Stimulated activated CD4-positive, alpha-beta T cell treated with anti-CD3 and anti-CD28 coated beads, Interleukin-4, amount 100 ng/mL, for 4 hours (primary cell): ENCODE results near the gene ZNF79.
A peak's percentile ranks its signal among the peaks of the same experiment; 100 is the strongest.

Source experiments
- DNase-seq, 2 experiments: peaks; one replicate each; pipeline ENCODE4 v3.0.0-alpha.2; 2020

The ZNF79 gene

GRCh38 chr9:127430415-127430814 is 6.2 kb downstream of the ZNF79 start:
- no peak for DNase-seq

DNA sequence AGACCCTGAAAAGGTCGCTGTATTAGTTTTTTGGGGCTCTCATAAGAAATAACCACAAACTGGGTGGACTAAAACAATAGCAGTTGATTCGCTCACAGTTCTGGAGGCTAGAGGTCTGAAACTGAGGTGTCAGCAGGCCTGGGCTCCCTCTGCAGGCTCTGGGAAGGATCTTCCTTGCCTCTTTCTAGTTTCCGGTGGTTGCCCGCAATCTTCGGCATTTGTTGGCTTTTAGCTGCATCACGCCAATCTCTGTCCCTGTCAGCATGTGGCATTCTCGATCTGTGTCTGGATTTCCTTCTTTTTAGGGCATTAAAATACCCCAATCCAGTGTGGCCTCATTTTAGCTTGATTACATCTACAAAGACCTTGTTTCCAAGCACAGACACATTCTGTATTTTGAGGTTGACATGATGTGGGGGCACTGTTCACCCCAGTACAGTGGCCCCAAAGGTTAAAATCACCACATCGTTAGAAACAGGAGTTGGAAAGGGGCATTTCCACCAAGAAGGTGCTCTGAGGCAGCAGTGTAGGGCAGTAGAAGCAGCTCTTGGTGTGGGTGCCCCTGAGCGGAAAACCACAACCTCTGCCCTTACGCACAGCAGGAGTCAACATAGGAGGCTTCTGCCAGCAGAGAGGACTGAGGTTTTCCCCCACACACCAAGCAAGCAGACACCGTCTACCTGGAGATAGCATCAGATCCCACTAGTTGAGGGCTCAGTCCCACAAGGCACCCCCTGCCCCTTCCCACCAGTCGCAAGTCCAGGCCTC is 13.5 kb downstream of the ZNF79 start:
- DNase-seq = no peak

- DNase-seq = no peak
These were observed 14.2 kb downstream of the ZNF79 start for GRCh38 chr9:127438394-127438793.

DNA sequence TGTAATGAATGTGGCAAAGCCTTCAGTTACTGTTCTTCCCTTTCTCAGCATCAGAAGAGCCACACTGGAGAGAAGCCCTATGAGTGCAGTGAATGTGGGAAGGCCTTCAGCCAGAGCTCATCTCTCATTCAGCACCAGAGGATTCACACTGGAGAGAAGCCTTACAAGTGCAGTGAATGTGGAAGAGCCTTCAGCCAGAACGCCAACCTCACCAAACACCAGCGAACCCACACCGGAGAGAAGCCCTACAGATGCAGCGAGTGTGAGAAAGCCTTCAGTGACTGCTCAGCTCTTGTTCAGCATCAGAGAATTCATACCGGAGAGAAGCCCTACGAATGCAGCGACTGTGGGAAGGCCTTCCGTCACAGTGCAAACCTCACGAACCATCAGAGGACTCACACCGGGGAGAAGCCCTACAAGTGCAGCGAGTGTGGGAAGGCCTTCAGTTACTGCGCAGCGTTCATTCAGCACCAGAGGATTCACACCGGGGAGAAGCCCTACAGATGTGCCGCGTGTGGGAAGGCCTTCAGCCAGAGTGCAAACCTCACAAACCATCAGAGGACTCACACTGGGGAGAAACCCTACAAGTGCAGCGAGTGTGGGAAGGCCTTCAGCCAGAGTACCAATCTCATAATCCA is 20.2 kb downstream of the ZNF79 start:
- DNase-seq = no peak

GRCh38 chr9:127444921-127445850 is 21.0 kb downstream of the ZNF79 start:
- no peak for DNase-seq

GRCh38 chr9:127445851-127446712 is 21.9 kb downstream of the ZNF79 start:
- DNase-seq = no peak

DNA sequence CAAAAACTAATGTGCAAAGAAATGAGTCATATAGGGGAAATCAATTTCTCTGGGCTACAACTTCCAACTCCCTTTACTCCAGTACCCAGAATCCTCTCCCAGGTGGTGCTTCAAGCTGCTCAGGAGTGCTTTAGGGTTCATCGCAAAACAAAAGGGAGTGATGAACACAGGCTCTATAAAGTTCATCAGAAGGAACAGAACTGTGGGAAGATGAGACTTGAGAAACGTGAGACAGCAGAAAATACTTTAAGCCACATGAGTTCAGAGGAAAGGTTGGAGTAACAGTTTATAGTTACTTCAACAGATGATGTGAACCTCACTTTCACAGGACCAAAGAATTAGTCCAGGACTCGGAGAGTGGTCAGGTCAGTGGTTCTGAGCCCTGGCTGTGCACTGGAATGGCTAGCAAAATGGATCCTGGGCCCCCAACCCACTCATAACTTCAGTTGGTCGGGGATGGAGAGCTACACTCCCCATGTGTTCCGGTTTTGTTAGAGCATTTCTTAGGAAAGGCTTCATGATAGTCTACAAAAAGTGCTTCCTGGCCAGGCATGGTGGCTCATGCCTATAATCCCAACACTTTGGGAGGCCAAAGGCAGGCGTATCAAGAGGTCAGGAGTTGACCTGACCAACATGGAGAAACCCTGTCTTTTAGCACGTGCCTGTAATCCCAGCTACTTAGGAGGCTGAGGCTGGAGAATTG is 22.7 kb downstream of the ZNF79 start:
- no peak for DNase-seq

DNA sequence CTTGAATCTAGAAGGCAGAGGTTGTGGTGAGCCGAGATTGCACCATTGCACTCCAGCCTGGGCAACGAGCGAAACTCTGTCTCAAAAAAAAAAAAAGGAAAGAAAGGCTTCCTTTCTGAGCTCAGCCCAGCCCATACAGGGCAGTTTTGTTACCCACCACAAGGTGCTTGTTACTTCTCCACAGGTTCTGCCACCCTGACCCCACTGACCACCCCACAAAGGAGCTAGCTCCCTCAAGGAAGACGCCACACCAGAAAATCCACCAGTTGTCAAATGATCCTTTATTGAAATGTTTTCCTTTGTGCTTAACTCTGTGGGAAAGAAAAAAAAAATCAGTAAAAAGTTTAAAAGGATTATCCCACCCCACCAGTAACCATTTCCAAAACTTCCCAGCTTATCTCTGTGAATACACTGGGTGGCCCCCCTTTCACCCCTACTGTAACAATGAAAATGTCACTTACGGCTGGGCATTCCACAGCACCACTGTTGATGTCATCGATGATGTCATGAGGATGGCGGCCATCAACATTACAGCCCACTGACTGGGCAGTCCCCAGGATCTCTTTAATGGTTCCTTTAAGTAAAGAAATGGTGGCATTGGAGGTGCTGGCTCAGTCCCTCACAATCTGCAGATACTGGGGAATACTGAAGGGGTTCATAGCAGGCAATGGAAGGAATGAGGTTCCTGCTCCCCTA is 23.4 kb downstream of the ZNF79 start:
- no peak for DNase-seq

GRCh38 chr9:127448112-127448805 is 24.1 kb downstream of the ZNF79 start:
- no peak for DNase-seq

- DNase-seq = no peak
These were observed 25.3 kb downstream of the ZNF79 start for GRCh38 chr9:127449332-127449966.

- DNase-seq = peak in 1 of 2 experiments; percentile 13
These were observed 26.1 kb downstream of the ZNF79 start for GRCh38 chr9:127450243-127450760.

DNA sequence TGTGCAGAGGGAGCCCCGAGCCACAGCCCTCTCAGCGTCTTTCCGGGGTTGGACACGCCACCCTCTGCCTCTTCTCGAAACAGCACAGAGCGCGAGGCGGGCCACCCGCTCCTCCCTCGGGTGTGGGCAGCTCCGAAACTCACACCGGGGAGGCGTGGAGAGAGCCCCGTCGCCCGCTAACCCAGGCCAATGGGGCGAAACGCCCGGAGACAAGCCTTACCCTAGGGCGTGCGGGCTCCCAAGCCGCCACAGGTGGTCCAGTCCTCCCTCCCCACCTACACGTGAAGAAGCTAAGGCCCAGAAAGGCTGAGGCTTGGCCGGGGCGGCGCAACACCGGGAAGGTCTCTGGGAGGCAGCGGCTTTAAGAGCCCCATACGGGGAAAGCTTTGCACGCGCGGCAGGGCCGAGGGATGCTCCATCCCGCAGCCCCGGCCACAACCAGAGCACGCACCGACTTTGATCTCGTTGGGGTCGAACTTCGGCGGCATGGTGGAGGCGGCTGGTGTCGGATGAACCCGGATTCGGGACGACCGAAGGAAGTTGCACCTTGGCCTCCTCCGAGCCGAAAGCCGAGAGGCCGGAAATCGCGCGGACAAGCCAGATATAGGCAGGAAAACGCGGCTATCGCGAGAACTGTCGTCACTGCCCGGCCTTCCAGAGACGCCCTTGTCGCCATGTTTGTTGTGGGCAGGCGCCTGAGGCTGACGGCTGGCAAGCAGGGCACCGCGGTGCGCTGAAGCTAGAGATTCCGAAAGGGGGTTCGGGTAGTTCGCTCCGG is 26.8 kb downstream of the ZNF79 start, which contains the start of the genes LRSAM1 and RPL12:
Gene LRSAM1 (plus strand): TSS at position 681 of the 778 bp plus-strand sequence. CDS start 3,018 bp downstream, outside the sequence.
Gene RPL12 (minus strand): TSS at position 577 of the 778 bp plus-strand sequence. CDS start 89 bp downstream, at position 488.
- peak; percentile 95 to 100 for DNase-seq

DNA sequence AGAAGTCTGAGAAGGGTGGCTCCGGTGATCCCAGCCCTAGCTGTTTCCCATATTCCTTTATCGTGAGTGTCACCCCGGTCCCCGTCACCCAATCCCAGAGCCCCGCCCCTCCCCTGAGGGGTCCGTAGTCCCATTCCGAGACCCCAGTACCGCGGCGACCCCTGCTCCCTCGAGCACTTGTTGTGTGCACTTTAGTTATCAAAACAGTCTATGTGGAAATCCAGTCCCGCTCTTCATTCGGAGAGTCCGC is 27.4 kb downstream of the ZNF79 start:
- DNase-seq = no peak

DNA sequence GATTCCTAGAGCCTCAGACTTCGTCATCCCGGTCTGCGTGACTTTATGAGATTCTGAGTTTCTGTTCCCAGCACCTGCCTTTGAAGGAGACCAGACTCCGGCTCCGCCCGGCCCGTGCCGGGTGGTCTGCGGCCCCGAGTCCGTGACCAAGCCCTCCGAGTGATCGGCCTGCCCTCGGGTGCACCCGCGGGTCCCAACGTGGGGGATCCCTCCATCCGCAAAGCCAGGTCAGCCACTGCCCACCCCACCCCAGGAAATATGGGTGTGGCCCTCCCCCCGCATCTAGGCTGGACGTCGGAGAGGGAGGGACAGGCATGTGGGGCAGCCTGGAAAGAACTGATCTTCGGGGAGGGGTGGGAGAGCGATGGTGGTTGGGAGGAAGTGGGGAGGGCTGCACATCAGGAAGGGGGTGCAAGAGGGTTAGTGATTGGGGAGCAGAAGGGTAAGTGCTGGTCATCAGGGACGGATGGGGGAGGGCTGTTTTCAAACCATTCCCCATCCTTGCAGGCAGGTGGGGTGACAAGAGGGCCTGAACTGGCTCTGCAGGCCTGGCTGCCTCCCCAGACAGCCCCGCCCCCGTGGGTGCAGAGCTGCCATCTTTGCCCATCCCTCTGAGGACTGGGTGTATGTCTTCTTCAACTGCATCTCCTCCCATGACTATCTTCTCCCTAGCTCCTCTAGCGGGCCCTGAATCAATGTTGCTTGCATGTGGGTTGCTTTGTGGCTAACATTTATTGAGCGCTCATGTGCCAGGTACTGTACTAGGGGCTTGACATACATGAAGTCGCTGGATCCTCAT is 27.9 kb downstream of the ZNF79 start:
- DNase-seq = peak; percentile 40 to 48

DNA sequence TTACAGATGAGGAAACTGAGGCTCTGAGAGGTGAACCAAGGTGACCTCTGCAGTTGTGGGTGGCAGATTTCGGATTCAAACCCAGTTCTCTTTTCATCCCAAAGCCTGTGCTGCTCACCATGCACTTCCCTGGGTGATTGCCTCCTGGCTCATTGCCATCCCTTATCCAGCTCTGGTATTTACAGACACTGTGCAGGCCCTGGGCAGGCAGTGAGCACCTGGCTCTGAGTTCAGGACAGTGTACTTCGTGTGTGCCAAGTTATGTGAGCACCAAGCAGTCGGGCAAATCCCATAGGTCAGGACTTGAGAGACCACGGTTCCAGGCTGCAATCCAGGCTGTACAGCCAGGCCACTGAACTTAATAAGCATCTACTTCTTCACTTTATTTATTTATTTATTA is 28.5 kb downstream of the ZNF79 start:
- no peak for DNase-seq

GRCh38 chr9:127455324-127455992 is 31.3 kb downstream of the ZNF79 start:
- no peak for DNase-seq

- DNase-seq = no peak
These were observed 33.2 kb downstream of the ZNF79 start for GRCh38 chr9:127457191-127457878.
